ENCODE results near the gene PNPLA6. TPM values are rescaled to one million over a fixed set of nuclear protein-coding genes. Genes with fewer than 3 reads are reported as not detected.

Gene PNPLA6
- total and polyA plus RNA-seq, 4 experiments from 2014 or later: 4.7 to 169 (median 90.8) TPM

DNA sequence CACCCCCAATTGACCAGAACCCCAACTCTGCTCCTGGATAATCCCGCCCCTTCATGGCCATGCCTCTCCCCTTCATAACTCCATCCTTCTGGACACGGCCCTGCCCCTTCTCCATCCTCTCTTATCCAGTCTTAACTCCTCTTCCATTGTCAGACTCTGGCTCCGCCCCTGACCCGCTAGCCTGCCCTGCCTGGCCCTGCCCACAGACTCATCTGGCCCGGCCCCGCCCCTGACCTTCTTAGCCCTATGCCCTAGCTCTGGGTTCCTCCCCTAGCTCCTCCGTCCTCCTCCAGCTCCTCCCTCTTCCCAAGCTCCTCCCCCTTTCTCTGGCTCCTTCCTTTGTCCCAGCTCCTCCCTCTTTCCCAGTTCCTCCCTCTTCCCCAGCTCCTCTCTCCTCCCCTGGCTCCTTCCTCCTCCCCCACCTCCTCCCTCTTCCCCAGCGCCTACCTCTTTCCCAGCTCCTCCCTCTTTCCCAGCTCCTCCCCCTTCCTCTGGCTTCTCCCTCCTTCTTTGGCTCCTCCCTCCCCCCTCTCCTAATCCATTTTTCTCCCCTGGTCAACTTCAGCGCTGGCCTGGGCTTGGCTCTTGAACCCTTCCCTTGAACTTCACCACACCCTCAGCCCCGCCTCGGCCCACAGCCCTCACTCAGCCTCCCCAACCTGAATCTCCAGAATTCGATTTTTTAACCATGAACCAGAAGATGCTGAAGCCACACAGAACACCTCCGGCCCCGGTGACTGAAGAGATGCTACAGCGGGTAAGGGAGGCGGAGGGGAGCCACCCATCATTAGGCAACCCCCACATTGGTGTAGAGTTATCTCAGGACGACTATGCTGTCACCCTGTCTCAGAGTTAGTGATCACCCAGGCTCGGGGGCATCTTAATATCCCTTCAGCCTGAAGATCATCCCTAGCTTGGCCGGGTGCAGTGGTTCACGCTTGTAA lies 28.9 kb upstream of the PNPLA6 start:
- Histone ChIP-seq H3K27ac (ENCODE audit: low read depth, low read length) (no peak overlapping the region), H3K27me3 (ENCODE audit: insufficient read depth, low read length) (no peaks in the 10 kb centered on the region), H3K36me3 (ENCODE audit: insufficient read depth, low read length) (no peaks in the 10 kb centered on the region), H3K9me3 (ENCODE audit: control insufficient read depth in 1 of 2, low read length in 2 of 2) (no peaks in the 10 kb centered on the region), H3K4me1 (ENCODE audit: insufficient read depth, low read length) (peaks cover 10% of the 10 kb centered on the region), H3K4me3 (ENCODE audit: low read length in 2 of 2) (no peak overlapping the region)
- ChIA-PET CTCF (ENCODE audit: partially characterized antibody) (no interaction called here), POLR2A (ENCODE audit: partially characterized antibody) (no interaction called here)
- DNase-seq: peak in 2 of 5 donors; percentile 36 to 38
- peak overlapping the region in 1 of 8 donors; percentile 10 for H3K4me3 Mint-ChIP-seq
- intact Hi-C loops (cut with micrococcal nuclease): no loop called here
- H3K36me3 Mint-ChIP-seq: no peaks in the 10 kb centered on the region
- peaks cover 14 to 29% of the 10 kb centered on the region in 2 donors for H3K27me3 Mint-ChIP-seq
- peaks cover 0 to 3% (median 0%) of the 10 kb centered on the region in 8 donors for H3K9me3 Mint-ChIP-seq
- H3K4me1 Mint-ChIP-seq: peaks cover 5 to 9% (median 7%) of the 10 kb centered on the region in 4 donors
- H3K27ac Mint-ChIP-seq: peak overlapping the region in 1 of 7 donors; percentile 11

DNA sequence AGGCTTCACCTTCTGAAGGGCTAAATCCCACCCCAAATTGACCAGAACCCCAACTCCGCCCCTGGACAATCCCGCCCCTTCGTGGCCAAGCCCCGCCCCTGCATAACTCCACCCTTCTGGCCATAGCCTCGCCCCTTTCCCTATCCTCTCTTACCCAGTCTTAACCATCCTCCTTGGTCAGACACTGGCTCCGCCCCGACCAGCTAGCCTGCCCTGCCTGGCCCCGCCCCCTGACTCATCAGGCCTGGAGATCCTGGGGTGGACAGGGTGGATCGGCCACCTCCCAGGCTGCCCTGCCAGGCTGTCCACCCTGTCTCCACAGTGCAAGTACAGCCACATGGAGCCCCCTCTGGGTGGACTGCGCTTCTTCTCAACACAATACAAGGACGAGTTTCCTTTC lies 27.6 kb upstream of the PNPLA6 start:
- Histone ChIP-seq H3K27me3 (ENCODE audit: insufficient read depth, low read length) (no peaks in the 10 kb centered on the region), H3K27ac (ENCODE audit: low read depth, low read length) (no peak overlapping the region), H3K9me3 (ENCODE audit: control insufficient read depth in 1 of 2, low read length in 2 of 2) (no peaks in the 10 kb centered on the region), H3K4me3 (ENCODE audit: low read length in 2 of 2) (no peak overlapping the region), H3K4me1 (ENCODE audit: insufficient read depth, low read length) (peaks cover 10% of the 10 kb centered on the region), H3K36me3 (ENCODE audit: insufficient read depth, low read length) (no peaks in the 10 kb centered on the region)
- CTCF ChIA-PET (ENCODE audit: partially characterized antibody): no interaction called here
- intact Hi-C loops (cut with micrococcal nuclease): no loop called here
- POLR2A ChIA-PET (ENCODE audit: partially characterized antibody): no interaction called here
- Mint-ChIP-seq H3K27me3 (peaks cover 12 to 24% of the 10 kb centered on the region in 2 donors), H3K4me3 (no peak overlapping the region), H3K36me3 (no peaks in the 10 kb centered on the region), H3K4me1 (peaks cover 5 to 9% (median 7%) of the 10 kb centered on the region in 4 donors), H3K9me3 (peaks cover 0 to 3% (median 0%) of the 10 kb centered on the region in 8 donors), H3K27ac (no peak overlapping the region)
- DNase-seq: no peak

DNA sequence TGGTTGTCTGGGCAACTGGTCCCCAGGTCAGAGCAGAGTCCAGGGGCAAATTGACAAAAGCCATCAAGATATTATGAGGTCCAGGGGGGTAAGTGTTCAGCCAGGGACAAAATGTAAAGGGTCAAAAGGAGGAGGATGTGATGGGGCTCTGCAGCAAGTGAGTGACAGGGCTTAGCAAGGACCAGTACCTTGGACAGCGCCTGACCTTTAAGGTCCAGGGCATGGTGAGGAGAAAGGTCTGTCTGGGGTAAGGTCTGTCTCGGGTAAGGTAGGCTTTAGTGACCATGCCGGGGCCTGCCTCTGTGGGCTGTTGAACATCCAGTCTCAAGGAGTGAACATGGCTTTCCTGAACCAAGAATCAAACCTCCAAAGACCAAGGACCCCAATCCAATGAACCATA lies 25.9 kb upstream of the PNPLA6 start:
- ChIA-PET CTCF (ENCODE audit: partially characterized antibody) (no interaction called here), POLR2A (ENCODE audit: partially characterized antibody) (no interaction called here)
- Mint-ChIP-seq H3K4me3 (peak overlapping the region in 2 of 8 donors; percentile 13 to 38), H3K27ac (no peak overlapping the region), H3K9me3 (peaks cover 0 to 3% (median 0%) of the 10 kb centered on the region in 8 donors), H3K27me3 (peaks cover 14 to 21% of the 10 kb centered on the region in 2 donors), H3K4me1 (peaks cover 5 to 9% (median 7%) of the 10 kb centered on the region in 4 donors), H3K36me3 (no peaks in the 10 kb centered on the region)
- no peaks in the 10 kb centered on the region for H3K36me3 ChIP-seq (ENCODE audit: insufficient read depth, low read length)
- intact Hi-C loops (cut with micrococcal nuclease): no loop called here
- no peak for DNase-seq
- no peaks in the 10 kb centered on the region for H3K9me3 ChIP-seq (ENCODE audit: control insufficient read depth in 1 of 2, low read length in 2 of 2)
- no peak overlapping the region for H3K27ac ChIP-seq (ENCODE audit: low read depth, low read length)
- H3K27me3 ChIP-seq (ENCODE audit: insufficient read depth, low read length): no peaks in the 10 kb centered on the region
- no peak overlapping the region for H3K4me3 ChIP-seq (ENCODE audit: low read length in 2 of 2)
- peaks cover 10% of the 10 kb centered on the region for H3K4me1 ChIP-seq (ENCODE audit: insufficient read depth, low read length)

DNA sequence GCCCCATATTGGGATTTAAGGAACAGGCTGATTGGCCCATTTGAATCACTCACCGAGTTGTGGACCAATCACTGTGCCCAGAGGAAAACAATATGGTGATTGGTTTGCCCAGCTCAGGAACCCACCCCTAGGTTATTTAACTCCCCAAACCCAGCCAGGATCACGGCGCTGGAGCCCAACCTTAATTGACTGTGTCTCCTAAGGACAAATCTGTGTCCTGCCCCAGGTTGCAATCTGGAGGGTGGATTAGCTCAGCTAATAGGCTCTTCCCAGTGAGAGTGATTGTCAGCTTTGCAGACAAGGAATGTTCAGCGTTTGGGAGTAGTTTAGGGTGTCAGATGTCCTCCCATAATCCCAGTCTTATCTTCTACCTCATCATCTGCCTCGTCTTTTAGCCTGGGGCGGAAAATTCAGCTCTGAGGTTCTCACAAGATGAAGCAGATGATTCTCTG lies 23.1 kb upstream of the PNPLA6 start:
- intact Hi-C loops (cut with micrococcal nuclease): no loop called here
- H3K27ac Mint-ChIP-seq: no peak overlapping the region
- Histone ChIP-seq H3K9me3 (ENCODE audit: control insufficient read depth in 1 of 2, low read length in 2 of 2) (no peaks in the 10 kb centered on the region), H3K27ac (ENCODE audit: low read depth, low read length) (no peak overlapping the region), H3K36me3 (ENCODE audit: insufficient read depth, low read length) (no peaks in the 10 kb centered on the region), H3K27me3 (ENCODE audit: insufficient read depth, low read length) (peaks cover 4% of the 10 kb centered on the region), H3K4me1 (ENCODE audit: insufficient read depth, low read length) (peaks cover 10% of the 10 kb centered on the region), H3K4me3 (ENCODE audit: low read length in 2 of 2) (no peak overlapping the region)
- ChIA-PET POLR2A (ENCODE audit: partially characterized antibody) (no interaction called here), CTCF (ENCODE audit: partially characterized antibody) (no interaction called here)
- DNase-seq: no peak
- H3K36me3 Mint-ChIP-seq: no peaks in the 10 kb centered on the region
- H3K4me1 Mint-ChIP-seq: peaks cover 4 to 16% (median 11%) of the 10 kb centered on the region in 4 donors
- peaks cover 14 to 15% of the 10 kb centered on the region in 2 donors for H3K27me3 Mint-ChIP-seq
- no peak overlapping the region for H3K4me3 Mint-ChIP-seq
- peaks cover 0 to 3% (median 0%) of the 10 kb centered on the region in 8 donors for H3K9me3 Mint-ChIP-seq

DNA sequence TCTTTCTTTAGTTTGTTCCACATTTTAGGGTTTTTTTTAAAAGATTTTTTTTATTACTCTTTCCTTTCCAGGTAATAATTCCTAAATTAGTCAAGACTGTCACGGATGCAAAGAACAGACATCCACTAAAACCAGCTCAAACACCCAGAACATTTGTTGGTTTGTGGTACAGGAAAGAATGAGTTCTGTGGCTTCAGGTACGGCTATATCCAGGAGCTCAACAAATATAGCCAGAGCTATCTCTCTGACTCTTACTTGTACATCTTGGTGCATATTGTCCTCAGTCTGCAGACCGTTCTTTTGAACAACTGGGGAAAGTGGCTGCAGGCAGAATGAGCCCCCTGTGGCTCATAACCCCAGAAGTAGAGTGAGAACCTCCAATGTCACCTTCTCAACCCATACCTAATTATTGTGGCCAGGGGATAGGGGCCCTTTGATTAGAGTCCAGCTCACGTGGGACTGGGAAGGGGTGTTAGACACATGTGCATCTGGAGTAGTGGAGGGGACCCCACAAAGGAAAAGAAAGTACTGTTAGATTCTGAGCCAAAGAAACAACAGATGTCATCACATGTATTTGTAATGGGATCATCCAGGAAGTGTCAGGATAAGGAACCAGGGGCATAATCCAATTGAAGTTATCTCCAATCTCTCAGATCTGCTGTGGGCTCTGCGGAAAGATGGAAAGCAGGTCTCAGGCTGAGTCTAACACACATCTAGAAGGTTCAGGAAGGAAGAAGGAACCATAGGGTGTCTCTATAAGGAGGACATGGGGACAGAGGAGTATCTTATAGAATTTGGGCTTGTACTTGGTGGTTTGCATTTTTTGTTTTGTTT lies 21.5 kb upstream of the PNPLA6 start:
- intact Hi-C loops (cut with micrococcal nuclease): no loop called here
- Mint-ChIP-seq H3K4me3 (peak overlapping the region in 4 of 8 donors; percentile 9 to 31 (median 18)), H3K27ac (peak overlapping the region in 2 of 7 donors; percentile 2 to 54), H3K4me1 (peaks cover 4 to 23% (median 11%) of the 10 kb centered on the region in 4 donors), H3K9me3 (peaks cover 0 to 3% (median 0%) of the 10 kb centered on the region in 8 donors), H3K36me3 (peaks cover 0 to 3% of the 10 kb centered on the region in 2 donors), H3K27me3 (peaks cover 13 to 16% of the 10 kb centered on the region in 2 donors)
- no peak overlapping the region for H3K4me3 ChIP-seq (ENCODE audit: low read length in 2 of 2)
- no peak overlapping the region for H3K27ac ChIP-seq (ENCODE audit: low read depth, low read length)
- CTCF ChIA-PET (ENCODE audit: partially characterized antibody): no interaction called here
- H3K27me3 ChIP-seq (ENCODE audit: insufficient read depth, low read length): peaks cover 4% of the 10 kb centered on the region
- no peaks in the 10 kb centered on the region for H3K9me3 ChIP-seq (ENCODE audit: control insufficient read depth in 1 of 2, low read length in 2 of 2)
- H3K36me3 ChIP-seq (ENCODE audit: insufficient read depth, low read length): no peaks in the 10 kb centered on the region
- POLR2A ChIA-PET (ENCODE audit: partially characterized antibody): no interaction called here
- peaks cover 10% of the 10 kb centered on the region for H3K4me1 ChIP-seq (ENCODE audit: insufficient read depth, low read length)
- DNase-seq: no peak

DNA sequence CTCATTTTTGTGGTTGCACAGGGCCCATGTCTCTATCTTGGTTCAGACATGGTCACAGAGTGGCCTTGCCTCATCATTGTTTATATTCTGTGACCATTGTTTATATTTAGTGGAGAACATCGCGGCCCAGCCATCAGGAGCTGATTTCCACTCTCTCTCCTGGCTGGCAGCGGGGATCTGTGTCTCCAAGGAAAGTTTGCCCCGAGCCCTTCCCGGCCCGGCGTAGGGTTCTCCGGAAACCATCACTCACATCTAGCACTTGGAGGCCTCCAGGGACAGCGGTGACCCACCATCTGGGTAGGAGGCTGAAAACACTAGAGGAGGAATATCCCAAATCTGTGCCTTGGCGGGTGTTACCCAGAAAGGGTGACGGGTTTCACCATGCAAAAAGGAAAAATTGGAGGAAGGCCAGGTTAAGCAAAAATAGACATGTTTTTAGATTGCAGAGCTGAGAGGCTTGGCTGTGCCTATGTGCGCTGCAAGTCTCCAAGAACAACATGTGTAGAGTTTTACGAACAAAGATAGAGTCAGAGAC lies 20.3 kb upstream of the PNPLA6 start:
- DNase-seq: no peak
- Mint-ChIP-seq H3K27ac (peak overlapping the region in 3 of 7 donors; percentile 24 to 95 (median 86)), H3K27me3 (peaks cover 8 to 16% of the 10 kb centered on the region in 2 donors), H3K4me3 (peak overlapping the region; percentile 68 to 91 (median 85)), H3K36me3 (peaks cover 0 to 3% of the 10 kb centered on the region in 2 donors), H3K9me3 (peaks cover 0 to 1% (median 0%) of the 10 kb centered on the region in 8 donors), H3K4me1 (peaks cover 4 to 23% (median 11%) of the 10 kb centered on the region in 4 donors)
- Histone ChIP-seq H3K4me3 (ENCODE audit: low read length in 2 of 2) (no peak overlapping the region), H3K36me3 (ENCODE audit: insufficient read depth, low read length) (no peaks in the 10 kb centered on the region), H3K27me3 (ENCODE audit: insufficient read depth, low read length) (peaks cover 4% of the 10 kb centered on the region), H3K27ac (ENCODE audit: low read depth, low read length) (no peak overlapping the region), H3K4me1 (ENCODE audit: insufficient read depth, low read length) (peaks cover 10% of the 10 kb centered on the region), H3K9me3 (ENCODE audit: control insufficient read depth in 1 of 2, low read length in 2 of 2) (no peaks in the 10 kb centered on the region)
- intact Hi-C loops (cut with micrococcal nuclease): no loop called here
- CTCF ChIA-PET (ENCODE audit: partially characterized antibody): no interaction called here
- POLR2A ChIA-PET (ENCODE audit: partially characterized antibody): interaction anchor here (1.3 to 1.6 kb wide), 2 partner anchors 19 to 115 kb away, joined by 3 to 7 read pairs; partner anchors contain the start of genes PET100 and XAB2

Data from CD4-positive, alpha-beta memory T cell (primary cell).